Activated CD4-positive, alpha-beta T cell treated with anti-CD3 and anti-CD28 coated beads, Interleukin-2, amount 10 ng/mL, durations not matched to agents 24 days and 14 days (primary cell): ENCODE results near the gene IFNG. TPM values are rescaled to one million over a fixed set of nuclear protein-coding genes. Genes with fewer than 3 reads are reported as not detected.
A peak's percentile ranks its signal among the peaks of the same experiment; 100 is the strongest.
"Not testable (repeated sequence)": the region's sequence is repeated elsewhere in the genome, so short reads cannot be mapped to it uniquely, and the experiment has no call there.

Experiments used
- DNase-seq: peaks from one replicate; pipeline ENCODE4 v3.0.0; 2022
- H3K27ac Mint-ChIP-seq: one replicate; pipeline ENCODE4 v1.8.0; 2022; ENCODE audit warnings: mild to moderate bottlenecking, mixed read lengths
- H3K27me3 Mint-ChIP-seq: one replicate; pipeline ENCODE4 v1.8.0; 2022; ENCODE audit warnings: mixed read lengths
- H3K36me3 Mint-ChIP-seq: one replicate; pipeline ENCODE4 v1.8.0; 2022; ENCODE audit warnings: low read depth, mild to moderate bottlenecking, mixed read lengths
- H3K4me1 Mint-ChIP-seq: one replicate; pipeline ENCODE4 v1.8.0; 2021; ENCODE audit warnings: mixed read lengths
- H3K4me3 Mint-ChIP-seq: one replicate; pipeline ENCODE4 v1.8.0; 2022; ENCODE audit warnings: mild to moderate bottlenecking, moderate library complexity, mixed read lengths
- H3K9me3 Mint-ChIP-seq: one replicate; pipeline ENCODE4 v1.8.0; 2021; ENCODE audit warnings: mixed read lengths
- intact Hi-C: fragments of 100-400 bp; cut with micrococcal nuclease; formaldehyde crosslinking; loops from one replicate; pipeline ENCODE4 v1.15.1; 2023
- total RNA-seq: library from RNA; stranded (reverse); gene quantifications from 2 replicates; pipeline ENCODE4 v1.2.3, GENCODE V29; 2022

Gene IFNG
- total RNA-seq: 279 and 285 TPM in 2 replicates

DNA sequence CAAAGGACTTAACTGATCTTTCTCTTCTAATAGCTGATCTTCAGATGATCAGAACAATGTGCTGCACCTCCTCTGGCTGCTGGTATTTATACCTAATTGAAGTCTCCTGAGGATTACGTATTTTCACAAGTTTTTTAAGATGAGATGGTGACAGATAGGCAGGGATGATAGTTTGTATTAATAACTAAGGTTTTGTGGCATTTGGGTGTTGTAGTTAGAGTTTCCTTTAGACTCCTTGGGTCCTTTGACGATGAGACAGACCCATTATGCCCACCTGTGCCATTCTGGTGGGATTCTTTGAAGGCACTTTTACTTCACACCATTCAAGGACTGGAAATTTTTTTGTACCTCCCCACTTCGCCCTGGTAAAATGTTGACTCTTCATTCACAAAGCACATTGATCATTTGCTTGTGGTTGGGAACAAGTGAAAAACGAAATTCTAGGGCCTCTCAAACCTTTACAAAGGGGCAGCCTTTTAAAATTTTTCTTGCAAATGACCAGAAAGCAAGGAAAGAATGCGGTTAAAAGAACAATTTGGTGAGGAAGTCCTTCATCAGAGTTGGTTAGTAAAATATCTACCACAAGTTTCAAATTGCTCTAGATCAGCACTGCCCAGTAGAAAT, at the start of gene IFNG:
IFNG (minus strand) TSS at position 60 of the 624 bp plus-strand sequence. CDS start 125 bp downstream, outside the sequence.
- peaks cover 2% of the 10 kb centered on the region for H3K27me3 Mint-ChIP-seq
- intact Hi-C loops: loop anchor here (2.0 kb wide), 1 partner anchor 79 kb away; no protein-coding TSS in a partner anchor
- peaks cover 12% of the 10 kb centered on the region for H3K36me3 Mint-ChIP-seq
- peaks cover 6% of the 10 kb centered on the region for H3K9me3 Mint-ChIP-seq
- H3K27ac Mint-ChIP-seq: peak within 1 kb of the TSS; percentile 80
- no peak for DNase-seq
- peak within 1 kb of the TSS; percentile 61 for H3K4me3 Mint-ChIP-seq
- H3K4me1 Mint-ChIP-seq: peaks cover 31% of the 10 kb centered on the region

- peaks cover 11% of the 10 kb centered on the region for H3K9me3 Mint-ChIP-seq
- peak overlapping the region; percentile 5 for H3K27ac Mint-ChIP-seq
- peak; percentile 53 for DNase-seq
- H3K36me3 Mint-ChIP-seq, H3K4me3 Mint-ChIP-seq, intact Hi-C loops: not testable (repeated sequence)
- peaks cover 19% of the 10 kb centered on the region for H3K27me3 Mint-ChIP-seq
- peaks cover 17% of the 10 kb centered on the region for H3K4me1 Mint-ChIP-seq
Measured at GRCh38 chr12:68209048-68209728, 49.6 kb upstream of the IFNG start.

DNA sequence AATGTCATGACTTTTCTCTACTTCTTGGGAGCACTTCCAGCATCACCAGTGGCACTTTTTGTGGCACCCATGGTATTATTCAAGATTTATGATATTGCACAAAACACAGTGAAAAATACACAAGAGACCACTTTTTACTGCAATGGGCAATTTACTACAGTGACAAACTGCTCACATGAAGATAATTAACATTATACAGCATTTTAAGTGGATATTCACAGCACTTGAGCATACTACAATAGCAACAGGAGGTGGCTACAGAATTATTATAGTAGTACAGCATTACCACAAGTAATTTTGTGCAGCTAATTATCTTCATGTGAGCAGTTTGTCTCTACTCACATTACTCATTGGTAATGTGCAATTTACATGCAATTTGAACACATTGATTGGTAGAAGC, 47.7 kb upstream of the IFNG start:
- DNase-seq: peak; percentile 42
- intact Hi-C loops: no loop called here
- H3K27me3 Mint-ChIP-seq: peaks cover 14% of the 10 kb centered on the region

GRCh38 chr12:68206446-68206845, 46.9 kb upstream of the IFNG start:
- no peak overlapping the region for H3K27ac Mint-ChIP-seq
- DNase-seq: peak; percentile 17
- no peak overlapping the region for H3K4me3 Mint-ChIP-seq
- H3K9me3 Mint-ChIP-seq: peaks cover 5% of the 10 kb centered on the region
- H3K27me3 Mint-ChIP-seq: peaks cover 9% of the 10 kb centered on the region
- H3K36me3 Mint-ChIP-seq: no peaks in the 10 kb centered on the region
- H3K4me1 Mint-ChIP-seq: peaks cover 20% of the 10 kb centered on the region
- intact Hi-C loops: no loop called here

More for the DNA sequence above, 47.7 kb upstream of the IFNG start:
- H3K27ac Mint-ChIP-seq: no peak overlapping the region
- no peak overlapping the region for H3K4me3 Mint-ChIP-seq
- H3K9me3 Mint-ChIP-seq: peaks cover 11% of the 10 kb centered on the region
- H3K4me1 Mint-ChIP-seq: peaks cover 26% of the 10 kb centered on the region
- peaks cover 4% of the 10 kb centered on the region for H3K36me3 Mint-ChIP-seq

- Mint-ChIP-seq H3K27ac (no peak overlapping the region), H3K36me3 (peaks cover 3% of the 10 kb centered on the region), H3K4me1 (peaks cover 36% of the 10 kb centered on the region), H3K4me3 (no peak overlapping the region), H3K27me3 (peaks cover 6% of the 10 kb centered on the region), H3K9me3 (peaks cover 4% of the 10 kb centered on the region)
- intact Hi-C loops: no loop called here
- DNase-seq: no peak
Measured at GRCh38 chr12:68203460-68203875, 43.9 kb upstream of the IFNG start.

DNA sequence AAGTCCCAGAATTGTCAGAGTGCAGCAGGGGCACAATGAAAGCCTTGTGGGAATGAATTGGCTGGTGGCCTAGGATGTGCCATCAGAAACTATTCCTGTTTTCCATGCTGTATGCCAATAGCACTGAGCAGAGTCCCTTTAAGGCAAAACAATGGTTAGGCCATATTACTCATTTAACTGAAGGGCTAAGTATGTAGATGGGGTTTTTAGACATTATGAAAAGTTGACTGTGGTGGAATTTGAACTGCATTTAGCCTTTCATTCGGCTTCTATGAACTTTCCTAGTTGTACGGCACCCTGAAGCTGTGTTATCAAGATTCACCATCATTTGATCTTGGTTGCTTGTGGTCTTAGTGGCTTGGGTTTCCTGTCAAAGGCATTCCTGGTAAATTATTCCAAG, 41.3 kb upstream of the IFNG start:
- peak; percentile 64 for DNase-seq
- Mint-ChIP-seq H3K27ac (peak overlapping the region; percentile 63), H3K4me3 (no peak overlapping the region), H3K4me1 (peaks cover 41% of the 10 kb centered on the region), H3K36me3 (peaks cover 4% of the 10 kb centered on the region), H3K9me3 (no peaks in the 10 kb centered on the region), H3K27me3 (peaks cover under 1% of the 10 kb centered on the region)
- intact Hi-C loops: no loop called here

- peak; percentile 51 for DNase-seq
- peaks cover 6% of the 10 kb centered on the region for H3K36me3 Mint-ChIP-seq
- H3K4me1 Mint-ChIP-seq: peaks cover 42% of the 10 kb centered on the region
- intact Hi-C loops: no loop called here
- peak overlapping the region; percentile 95 for H3K27ac Mint-ChIP-seq
- H3K27me3 Mint-ChIP-seq: no peaks in the 10 kb centered on the region
- peak overlapping the region; percentile 16 for H3K4me3 Mint-ChIP-seq
- H3K9me3 Mint-ChIP-seq: peaks cover 4% of the 10 kb centered on the region
Measured at GRCh38 chr12:68199127-68199526, 39.6 kb upstream of the IFNG start.

- DNase-seq: peak; percentile 58
- H3K4me3 Mint-ChIP-seq: peak overlapping the region; percentile 61
- H3K36me3 Mint-ChIP-seq: peaks cover 6% of the 10 kb centered on the region
- intact Hi-C loops: loop anchor here (1.0 kb wide), 1 partner anchor 8 kb away; no protein-coding TSS in a partner anchor
- peaks cover 7% of the 10 kb centered on the region for H3K9me3 Mint-ChIP-seq
- H3K27me3 Mint-ChIP-seq: no peaks in the 10 kb centered on the region
- peaks cover 43% of the 10 kb centered on the region for H3K4me1 Mint-ChIP-seq
- H3K27ac Mint-ChIP-seq: peak overlapping the region; percentile 95
Measured at GRCh38 chr12:68198507-68199086, 39.1 kb upstream of the IFNG start.

GRCh38 chr12:68190301-68190700, 30.8 kb upstream of the IFNG start:
- intact Hi-C loops: loop anchor here (1.0 kb wide), 1 partner anchor 8 kb away; no protein-coding TSS in a partner anchor

DNA sequence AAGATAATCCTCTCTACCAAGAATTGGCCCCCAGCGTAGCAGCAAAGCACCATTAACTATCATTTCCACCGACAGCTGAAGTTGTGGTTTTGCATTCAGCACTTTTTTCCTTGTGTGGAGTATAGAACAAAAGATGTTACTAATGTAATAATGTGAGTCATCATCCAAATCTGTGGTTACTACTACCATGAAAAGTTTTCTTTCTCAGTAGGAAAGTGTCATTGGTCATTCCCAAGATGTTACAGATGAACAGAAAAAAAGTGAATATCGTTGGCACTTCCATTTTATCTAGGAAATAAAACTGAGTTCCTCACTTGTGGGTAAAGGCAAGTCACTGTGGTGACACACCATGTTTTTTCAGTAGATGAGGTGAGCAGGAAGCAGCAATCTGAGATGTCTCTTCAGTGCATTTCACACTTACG, 30.3 kb upstream of the IFNG start:
- peak overlapping the region; percentile 31 for H3K4me3 Mint-ChIP-seq
- H3K4me1 Mint-ChIP-seq: peaks cover 25% of the 10 kb centered on the region
- DNase-seq: peak; percentile 78
- peaks cover 2% of the 10 kb centered on the region for H3K36me3 Mint-ChIP-seq
- H3K9me3 Mint-ChIP-seq: peaks cover 18% of the 10 kb centered on the region
- H3K27ac Mint-ChIP-seq: peak overlapping the region; percentile 77
- intact Hi-C loops: loop anchor here (1.0 to 10.0 kb wide), 5 partner anchors 8 to 555 kb away; no protein-coding TSS in a partner anchor
- no peaks in the 10 kb centered on the region for H3K27me3 Mint-ChIP-seq

More at GRCh38 chr12:68190301-68190700, 30.8 kb upstream of the IFNG start:
- H3K27me3 Mint-ChIP-seq: no peaks in the 10 kb centered on the region
- H3K27ac Mint-ChIP-seq: peak overlapping the region; percentile 82
- DNase-seq: no peak
- peak overlapping the region; percentile 47 for H3K4me3 Mint-ChIP-seq
- H3K9me3 Mint-ChIP-seq: peaks cover 18% of the 10 kb centered on the region
- H3K36me3 Mint-ChIP-seq: peaks cover 2% of the 10 kb centered on the region
- peaks cover 25% of the 10 kb centered on the region for H3K4me1 Mint-ChIP-seq

GRCh38 chr12:68185598-68185997, 26.1 kb upstream of the IFNG start:
- peaks cover 11% of the 10 kb centered on the region for H3K9me3 Mint-ChIP-seq
- intact Hi-C loops: loop anchor here (10.0 kb wide), 1 partner anchor 551 kb away; no protein-coding TSS in a partner anchor
- DNase-seq: no peak
- H3K36me3 Mint-ChIP-seq: peaks cover 2% of the 10 kb centered on the region
- peaks cover 33% of the 10 kb centered on the region for H3K4me1 Mint-ChIP-seq
- H3K27ac Mint-ChIP-seq: no peak overlapping the region
- H3K4me3 Mint-ChIP-seq: no peak overlapping the region
- no peaks in the 10 kb centered on the region for H3K27me3 Mint-ChIP-seq

DNA sequence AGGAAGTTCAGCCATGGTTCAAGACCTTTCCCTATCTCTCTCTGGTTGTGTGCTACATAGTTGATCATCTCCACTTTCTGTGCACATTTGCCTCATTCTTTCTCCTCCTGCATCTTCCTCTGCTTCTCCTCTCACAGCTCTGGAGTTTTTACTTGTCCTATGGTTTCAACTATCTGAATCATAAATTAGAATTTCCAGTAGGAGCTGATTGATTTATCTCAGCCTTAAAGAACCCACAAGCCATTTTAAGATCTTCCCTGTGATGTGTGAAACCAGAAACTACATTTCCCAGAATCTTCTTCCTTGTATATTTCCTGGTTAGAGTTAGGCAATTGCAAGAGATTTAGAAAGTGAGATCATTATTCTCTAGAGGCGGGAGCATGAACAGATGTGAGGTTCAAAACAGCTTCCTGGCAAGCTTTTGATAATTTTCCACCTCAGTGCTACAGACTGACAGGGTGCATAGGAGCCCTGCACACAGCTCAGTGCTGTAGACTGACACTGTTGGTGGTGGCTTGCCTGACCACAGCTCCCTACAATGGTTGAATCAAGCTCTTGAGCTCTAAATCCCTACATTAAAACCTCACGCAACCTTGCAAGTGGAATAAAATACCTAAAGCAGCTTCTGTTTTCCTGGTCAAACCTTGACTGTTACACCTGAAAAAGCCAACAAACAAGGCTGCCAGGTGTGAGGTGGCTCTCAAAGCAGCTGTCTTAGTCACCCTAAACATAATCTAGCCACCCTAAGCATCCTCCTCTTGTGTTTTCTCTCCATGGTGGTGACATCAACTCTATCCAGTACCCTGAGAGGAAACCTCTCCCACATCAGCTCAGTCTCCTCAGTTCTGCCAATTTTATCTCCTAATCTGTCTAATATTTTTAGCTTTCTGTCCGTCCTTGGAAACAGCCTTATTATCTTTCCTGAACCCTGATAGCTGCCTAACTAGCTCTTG, 21.5 kb upstream of the IFNG start:
- H3K4me3 Mint-ChIP-seq: peak overlapping the region; percentile 37
- H3K4me1 Mint-ChIP-seq: peaks cover 47% of the 10 kb centered on the region
- peaks cover 5% of the 10 kb centered on the region for H3K9me3 Mint-ChIP-seq
- peaks cover 2% of the 10 kb centered on the region for H3K36me3 Mint-ChIP-seq
- no peaks in the 10 kb centered on the region for H3K27me3 Mint-ChIP-seq
- intact Hi-C loops: loop anchor here (1.0 to 10.0 kb wide), 3 partner anchors 8 to 546 kb away; no protein-coding TSS in a partner anchor
- H3K27ac Mint-ChIP-seq: peak overlapping the region; percentile 79
- peak; percentile 89 for DNase-seq
